ENCODE data around the gene UTS2B.

Gene UTS2B, protein sequence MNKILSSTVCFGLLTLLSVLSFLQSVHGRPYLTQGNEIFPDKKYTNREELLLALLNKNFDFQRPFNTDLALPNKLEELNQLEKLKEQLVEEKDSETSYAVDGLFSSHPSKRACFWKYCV

DNA sequence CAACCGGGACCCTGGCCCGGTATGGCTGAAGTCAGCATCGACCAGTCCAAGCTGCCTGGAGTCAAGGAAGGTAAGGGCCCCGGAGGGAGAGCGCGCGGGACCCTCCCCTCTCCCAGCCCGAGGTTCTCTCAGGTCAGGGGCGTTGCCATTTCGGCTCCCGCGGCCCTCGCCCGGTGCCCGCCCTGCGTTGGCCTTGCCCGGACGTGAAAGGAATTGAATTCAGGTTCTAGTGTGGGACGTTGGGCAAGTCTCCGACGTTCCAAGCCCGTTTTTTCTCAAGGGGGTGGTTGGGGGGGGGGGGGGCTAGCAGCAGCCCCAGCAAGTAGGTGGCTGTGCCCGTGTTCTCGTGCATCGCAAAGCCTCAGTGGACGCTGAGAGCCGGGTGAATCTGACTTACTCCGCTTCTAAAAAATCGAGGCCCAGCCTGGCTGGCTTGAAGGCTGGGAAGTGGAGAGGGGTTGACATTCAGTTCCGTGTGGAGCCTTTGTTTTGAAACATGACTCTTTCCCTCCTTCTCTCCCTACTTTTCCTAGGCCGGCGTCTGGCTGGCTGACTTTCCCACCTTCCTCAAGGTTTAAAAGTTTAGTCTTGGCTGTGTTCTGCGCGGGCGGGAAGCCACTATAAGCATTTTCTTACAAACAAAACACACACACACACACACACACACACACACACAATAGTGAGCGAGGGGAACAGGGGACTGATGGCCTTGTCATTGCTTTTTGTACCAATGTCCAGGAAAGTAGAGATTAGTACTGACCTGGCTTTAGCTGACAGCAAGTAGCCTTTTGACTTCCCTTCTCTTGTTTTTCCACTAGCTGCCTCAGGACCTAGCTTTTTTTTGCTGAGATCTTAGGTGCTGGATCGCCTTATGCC lies at the start of gene UTS2B:
Gene UTS2B, minus strand, starts transcription at position 873 of the 876 bp plus-strand sequence. CDS start 48,337 bp downstream, outside the sequence.
- DNase-seq (ENCODE audit: low read depth, low spot score): no peak

DNA sequence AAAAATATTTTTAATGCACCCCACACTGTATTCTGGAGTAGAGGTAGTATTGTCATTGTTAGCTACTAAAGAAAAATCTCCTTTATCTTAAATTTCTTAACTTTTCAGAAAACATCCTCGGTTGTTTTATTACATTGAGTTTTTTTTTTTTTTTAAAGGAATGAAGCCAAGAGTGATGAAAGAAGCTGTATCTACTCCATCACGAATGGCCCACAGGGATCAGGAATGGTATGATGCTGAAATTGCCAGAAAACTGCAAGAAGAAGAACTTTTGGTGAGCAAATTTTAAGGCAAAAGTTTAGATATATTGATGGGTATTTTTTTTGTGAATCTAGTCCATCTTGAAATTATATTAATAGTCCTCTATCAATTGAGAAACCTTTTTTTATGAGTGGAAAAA lies 49.7 kb upstream of the UTS2B start:
- no peak for DNase-seq (ENCODE audit: low read depth, low spot score)

DNA sequence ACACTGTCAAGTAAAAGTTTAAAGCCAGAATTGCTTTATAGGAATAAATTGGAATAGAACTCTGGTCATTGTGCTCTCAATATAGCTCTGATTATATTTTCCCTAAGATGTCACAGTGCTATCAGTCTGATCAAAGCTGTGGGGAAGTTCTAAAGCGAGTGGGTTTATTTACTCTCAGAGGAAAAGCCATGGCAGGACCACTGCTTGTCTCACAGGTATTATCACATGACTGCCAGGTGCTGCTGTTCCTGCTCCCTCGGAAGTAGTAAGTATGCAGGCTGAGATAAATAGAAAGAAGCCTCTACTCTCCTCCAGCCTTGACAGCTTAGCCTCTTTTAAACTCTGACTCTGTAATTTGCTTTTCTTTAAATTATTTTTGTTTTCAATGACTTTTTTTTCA lies 49.1 kb upstream of the UTS2B start:
- no peak for DNase-seq (ENCODE audit: low read depth, low spot score)

DNA sequence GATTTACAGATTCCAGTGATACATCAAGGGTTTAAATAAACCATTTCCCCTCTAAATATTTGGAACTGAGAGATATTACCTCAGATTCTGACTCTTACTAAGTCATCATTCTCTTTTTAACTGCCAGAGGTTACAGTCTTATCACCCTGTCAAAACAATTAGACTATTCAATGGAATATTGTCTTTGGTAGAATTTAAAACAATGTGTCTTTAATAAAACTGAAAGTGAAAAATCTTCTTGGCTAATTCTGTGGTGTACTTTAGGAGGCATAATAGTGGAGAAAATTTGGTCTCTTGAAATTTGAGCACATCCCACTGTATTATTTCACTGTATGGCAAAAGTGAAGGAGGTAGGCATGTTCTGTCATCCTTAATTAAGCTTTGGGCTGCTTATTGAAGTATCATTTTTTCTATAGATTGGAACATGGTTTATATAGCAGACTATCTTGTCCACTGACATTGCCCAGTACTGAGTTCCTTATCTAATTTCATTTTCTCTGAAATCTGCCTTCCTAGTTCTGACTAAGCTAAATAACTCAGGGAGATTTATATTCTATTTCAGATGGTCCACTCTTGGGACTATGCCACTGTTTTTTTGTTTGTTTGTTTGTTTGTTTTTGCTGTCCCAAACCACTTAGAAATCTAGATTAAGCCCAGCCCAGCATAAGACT lies 48.0 kb upstream of the UTS2B start:
- DNase-seq (ENCODE audit: low read depth, low spot score): no peak

DNA sequence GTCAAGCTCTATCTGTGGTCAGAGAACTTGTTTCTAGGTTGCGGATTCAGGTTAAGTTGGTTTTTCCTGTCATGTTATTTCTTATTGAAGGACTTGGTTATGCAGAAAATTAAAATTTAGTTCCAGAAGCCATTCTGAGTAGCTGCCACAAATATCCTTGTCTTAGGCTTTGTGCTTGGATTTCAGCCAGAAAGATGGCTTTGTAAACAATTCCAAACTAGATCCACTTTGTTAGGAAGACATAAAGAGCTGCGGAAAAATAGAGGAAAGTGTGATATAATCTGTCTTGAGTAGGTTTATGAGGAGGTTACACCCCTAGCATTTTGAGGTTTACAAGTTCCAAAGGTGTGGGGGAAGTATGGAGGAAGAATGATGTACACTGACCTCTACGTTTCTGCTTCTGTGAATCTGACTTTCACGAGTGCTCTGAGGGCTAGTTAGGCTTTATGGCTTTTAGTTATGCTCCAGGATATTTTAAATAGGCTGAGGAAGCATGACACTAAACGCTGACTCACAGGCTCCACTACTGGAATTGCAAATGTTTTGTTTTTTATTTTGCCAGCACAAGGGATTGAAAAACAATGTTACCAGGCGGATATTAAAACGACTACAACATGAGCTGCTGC lies 46.3 kb upstream of the UTS2B start:
- peak; percentile 57 for DNase-seq (ENCODE audit: low read depth, low spot score)

DNA sequence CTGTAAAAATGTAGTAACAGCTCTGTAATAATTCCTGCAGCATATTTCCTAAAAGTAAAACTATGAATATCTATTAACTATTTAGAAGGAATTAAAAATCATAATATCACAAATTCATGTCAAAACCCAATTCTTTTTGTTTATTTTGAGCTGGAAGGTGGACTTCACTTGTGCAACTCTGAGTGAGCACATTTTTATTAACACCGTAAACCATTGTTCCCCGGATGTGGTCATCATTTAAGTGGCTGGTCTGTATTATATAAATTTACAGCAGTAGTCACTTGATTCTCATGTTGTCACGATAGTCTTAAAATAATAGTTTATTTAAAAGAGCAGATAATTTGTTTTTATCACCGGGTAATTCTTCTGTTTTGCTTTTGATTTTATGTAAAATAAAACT lies 43.0 kb upstream of the UTS2B start:
- DNase-seq (ENCODE audit: low read depth, low spot score): no peak

DNA sequence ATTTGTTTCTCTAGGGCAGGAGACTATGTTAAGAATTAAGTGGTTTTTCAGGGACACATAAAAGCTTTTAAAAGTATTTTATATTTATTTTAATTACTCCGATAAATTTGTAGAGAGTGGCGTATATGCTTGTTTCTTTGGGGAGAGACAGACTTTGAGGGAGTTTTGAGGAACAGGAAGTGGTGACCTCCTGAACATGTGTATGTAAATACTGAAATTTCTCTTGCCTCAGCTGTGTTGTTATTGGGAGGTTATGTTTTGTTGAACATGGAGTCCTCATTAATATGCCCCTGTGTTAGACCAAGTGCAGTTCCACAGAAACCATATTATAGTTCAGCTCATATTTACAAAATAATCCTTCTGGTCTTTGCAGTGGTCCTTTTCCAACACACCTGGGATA lies 41.8 kb upstream of the UTS2B start:
- DNase-seq (ENCODE audit: low read depth, low spot score): no peak

DNA sequence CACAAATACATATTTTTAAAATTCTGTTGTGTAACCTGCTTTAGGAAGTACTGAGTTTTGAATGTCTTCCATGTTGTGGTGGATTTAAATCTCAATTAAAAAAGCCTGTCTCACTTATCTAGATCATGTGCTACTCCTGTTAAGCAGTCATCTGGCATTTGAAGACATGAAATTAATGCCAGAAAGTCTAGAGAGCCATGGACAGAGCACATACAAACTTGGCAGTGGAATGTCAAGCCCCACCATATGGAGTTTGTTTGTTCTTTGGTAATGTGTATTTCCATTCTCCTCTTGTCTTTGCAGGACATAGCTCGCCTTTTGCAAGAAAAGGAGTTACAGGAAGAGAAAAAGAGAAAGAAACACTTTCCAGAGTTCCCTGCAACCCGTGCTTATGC lies 39.3 kb upstream of the UTS2B start:
- no peak for DNase-seq (ENCODE audit: low read depth, low spot score)

DNA sequence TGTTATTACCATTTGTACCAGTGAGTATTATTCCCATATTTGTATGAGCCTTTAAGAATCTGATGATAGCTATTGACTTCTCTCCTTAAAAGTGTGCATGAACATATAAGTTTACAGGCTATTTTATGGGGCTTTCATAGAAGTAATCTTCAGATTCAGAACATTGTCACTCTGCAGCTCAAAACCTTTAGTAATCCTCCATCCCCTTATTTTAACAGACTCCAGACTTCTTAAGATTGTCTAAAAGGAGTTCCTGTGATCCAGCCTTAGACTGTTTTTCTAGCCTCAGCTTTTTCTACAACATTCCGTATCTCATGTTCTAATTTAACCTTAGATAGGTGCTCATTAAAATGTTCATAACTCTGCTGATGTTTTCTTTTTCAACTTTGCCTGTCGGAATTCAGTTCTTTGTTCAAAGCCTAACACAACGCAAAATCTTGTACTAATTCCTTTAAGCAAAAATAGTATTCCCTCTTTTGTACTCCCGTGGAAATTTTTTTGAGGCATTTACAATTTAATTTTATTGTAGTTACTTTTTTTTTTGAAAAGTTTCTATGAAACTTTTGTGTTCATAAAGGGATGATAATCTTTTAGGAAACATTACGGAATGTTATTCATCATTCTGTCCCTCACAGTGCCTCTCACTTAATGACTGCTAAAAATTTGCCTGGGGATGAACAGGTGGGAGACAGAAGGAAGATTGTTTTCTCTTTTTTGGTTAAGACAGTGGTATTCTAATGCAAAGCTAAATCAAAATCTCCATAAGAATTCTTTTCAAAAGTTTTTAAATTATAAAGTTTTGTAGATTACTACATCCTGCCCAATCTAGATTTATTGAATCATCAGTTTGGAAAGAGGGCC lies 38.7 kb upstream of the UTS2B start:
- DNase-seq (ENCODE audit: low read depth, low spot score): no peak

DNA sequence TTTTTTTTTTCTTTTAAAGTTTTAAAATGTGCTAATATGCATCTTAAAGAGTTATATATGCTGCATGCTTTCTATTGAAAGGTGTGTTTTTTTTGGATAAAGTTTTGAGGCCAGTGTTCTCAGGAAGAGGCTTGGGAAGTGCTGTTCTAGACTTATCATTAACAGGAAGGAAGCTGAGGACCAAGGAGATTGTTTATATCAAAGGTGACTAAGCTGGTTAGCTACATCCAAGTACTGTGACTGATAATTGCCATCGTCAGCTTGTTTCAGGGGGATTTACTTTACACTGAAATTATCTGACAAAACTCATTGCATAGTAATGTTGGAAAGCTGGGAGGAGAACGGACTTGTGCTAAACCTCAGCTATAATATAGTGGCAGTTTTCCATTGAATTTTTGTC lies 36.3 kb upstream of the UTS2B start:
- no peak for DNase-seq (ENCODE audit: low read depth, low spot score)

DNA sequence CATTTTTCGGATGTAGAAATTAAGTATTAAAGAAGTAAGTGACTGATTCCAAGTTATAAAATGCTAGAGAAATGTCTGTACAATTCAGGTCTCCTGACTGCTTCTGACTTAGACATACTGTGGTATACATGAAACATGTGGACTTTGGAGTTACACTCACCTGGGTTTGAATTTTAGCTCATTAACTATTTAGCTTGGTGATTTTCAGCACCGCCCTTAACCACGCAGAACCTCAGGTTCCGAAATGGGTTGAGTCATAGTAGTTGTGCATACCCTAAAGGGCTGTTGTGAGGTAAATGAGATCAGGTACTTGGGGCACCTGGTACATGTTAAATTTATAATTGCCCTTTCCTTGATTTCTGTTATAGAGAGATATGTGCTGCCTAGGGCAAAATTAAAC lies 32.9 kb upstream of the UTS2B start:
- DNase-seq (ENCODE audit: low read depth, low spot score): no peak

DNA sequence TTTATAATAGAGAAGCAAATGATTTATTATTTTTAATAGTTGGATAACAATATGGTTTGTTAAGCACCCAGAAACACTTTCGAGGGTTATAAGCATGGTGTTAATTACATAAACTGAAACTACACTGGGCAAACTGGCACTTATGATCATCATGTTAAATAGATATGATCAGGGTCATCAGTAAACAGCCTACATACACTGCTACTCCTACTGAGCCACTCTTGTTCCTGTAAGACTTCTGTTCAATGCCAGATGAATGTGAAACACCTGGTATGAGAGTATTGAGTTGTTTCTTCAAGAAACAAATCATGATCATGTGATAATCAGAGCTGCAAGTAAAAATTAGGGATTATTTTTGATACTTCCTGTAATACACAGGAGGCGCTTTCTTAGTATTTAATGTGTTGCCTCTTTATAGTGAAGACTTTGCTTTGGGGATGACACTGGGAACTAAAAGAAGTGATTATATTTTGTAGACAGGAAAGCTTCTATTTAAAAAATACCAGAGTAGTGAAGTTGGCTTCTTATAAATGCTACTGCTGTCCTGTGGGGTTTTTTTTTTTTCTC lies 32.3 kb upstream of the UTS2B start:
- no peak for DNase-seq (ENCODE audit: low read depth, low spot score)

DNA sequence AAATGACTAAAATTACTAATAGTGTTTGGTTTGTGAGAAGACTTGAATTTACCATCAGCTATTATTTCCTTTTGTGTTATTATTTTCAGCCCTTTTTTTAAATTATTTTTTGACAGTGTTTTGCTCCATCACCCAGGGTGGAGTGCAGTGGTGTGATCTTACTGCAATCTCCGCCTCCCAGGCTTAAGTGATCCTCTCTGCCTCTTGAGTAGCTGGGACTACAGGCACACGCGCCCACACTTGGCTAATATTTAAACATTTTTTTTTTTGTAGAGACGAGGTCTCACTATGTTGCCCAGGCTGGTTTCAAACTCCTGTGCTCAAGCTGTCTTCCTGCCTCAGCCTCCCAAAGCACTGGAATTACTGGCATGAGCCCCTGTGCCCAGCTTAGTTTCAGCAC lies 31.7 kb upstream of the UTS2B start:
- DNase-seq (ENCODE audit: low read depth, low spot score): no peak

DNA sequence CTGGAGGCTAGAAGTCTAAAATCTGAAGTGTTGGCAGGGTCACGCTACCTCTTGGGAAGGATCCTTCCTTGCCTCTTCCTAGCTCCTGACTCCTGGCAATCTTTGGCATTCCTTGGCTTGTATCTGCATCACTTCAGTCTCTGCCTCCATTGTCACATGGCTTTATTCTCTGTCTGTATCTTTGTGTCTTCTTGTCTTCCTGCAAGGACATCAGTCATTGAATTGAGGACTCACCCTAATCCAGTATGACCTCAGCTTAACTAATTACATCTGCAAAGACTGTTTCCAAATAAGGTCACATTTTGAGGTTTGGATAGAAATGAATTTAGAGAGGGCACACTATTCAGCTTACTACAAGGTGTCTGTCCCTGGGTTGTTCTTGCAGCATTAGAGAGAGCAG lies 31.1 kb upstream of the UTS2B start:
- no peak for DNase-seq (ENCODE audit: low read depth, low spot score)

DNA sequence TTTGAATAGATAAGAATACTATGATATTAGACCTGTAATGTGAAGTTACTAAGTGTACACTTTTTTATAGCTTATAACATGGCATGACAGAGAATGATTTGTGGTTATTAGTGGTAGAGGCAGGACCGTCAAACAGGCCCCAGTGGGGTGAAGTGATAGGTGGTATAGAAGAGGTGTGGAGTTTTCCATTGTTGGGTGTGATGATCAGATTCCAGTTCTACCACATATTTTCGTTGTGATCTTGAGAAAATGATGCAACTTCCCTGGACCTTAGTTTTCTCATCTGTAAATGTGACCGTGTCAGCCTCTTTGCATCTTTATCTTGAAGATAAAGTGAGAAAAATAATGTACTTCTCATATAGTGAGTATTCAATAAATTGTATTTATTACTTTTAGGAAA lies 30.3 kb upstream of the UTS2B start:
- no peak for DNase-seq (ENCODE audit: low read depth, low spot score)

DNA sequence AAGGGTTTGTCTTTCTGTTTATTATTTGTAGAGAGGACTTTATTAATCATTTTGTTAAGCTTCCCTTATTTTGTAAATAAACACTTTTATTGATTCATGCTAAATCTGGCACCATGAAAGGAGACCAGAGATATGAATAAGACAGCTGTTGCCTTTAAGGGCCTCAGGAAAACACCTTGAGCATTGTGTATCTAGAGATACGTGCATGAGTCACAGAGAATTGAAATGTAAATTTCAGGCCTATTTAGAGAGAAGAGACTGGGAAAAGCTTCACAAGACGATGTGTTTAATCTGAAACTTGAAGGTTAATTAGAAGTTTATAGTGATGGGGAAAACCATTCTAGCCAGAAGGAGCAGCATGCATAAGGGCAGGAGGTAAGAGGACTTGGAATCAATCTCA lies 28.6 kb upstream of the UTS2B start:
- DNase-seq (ENCODE audit: low read depth, low spot score): no peak

DNA sequence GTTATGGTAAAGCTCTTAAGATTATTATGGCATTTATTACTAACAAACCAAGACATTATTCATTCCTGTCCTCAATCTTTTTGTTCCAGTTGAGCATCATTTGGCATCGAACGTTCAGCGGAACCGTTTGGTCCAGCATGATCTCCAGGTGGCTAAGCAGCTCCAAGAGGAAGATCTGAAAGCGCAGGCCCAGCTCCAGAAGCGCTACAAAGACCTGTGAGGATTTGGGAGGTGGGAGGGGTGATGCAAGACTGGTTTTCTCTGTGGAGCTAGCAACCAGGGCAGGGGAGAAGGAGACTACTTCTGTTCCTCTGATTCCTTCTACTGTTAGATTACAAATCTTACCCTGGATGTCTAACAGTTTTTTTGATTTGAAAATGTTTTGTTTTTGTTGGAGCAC lies 27.6 kb upstream of the UTS2B start:
- DNase-seq (ENCODE audit: low read depth, low spot score): no peak

DNA sequence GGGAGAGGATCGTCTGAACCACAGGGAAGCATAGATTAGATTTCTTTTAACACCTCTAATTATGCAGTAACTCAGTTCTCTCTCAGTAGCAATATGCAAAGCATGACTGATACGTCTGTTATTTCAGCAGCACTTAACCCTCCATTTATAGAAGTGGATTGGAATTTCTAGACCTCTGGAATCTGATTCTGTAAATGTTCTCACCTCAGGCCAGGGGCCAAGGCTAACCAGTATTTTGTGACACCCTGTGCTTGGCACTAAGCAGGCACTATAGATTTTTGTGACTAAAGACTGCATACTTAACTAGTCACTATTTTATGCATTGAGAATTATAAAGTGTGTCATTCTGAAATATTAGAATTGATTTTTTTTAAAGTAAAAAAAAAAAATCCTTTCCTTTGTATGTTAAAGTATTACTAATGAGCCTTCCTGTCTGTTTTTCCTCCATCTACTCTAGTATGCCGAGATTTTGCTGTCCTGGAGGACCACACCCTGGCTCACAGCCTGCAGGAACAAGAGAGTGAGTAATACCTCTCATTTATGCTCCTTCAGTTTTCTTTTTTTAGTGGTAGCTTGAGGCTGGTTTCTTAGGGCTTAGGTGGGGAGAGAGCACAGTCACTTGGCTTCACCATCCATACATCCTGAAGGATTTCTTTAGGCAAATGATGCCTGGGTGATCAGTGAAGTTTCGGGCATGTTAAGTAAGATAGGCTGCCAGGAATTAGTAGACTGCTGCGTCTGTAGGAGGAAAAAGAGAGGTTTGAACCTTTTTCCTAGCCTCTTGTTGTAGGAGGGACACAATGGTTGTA lies 26.5 kb upstream of the UTS2B start:
- no peak for DNase-seq (ENCODE audit: low read depth, low spot score)

DNA sequence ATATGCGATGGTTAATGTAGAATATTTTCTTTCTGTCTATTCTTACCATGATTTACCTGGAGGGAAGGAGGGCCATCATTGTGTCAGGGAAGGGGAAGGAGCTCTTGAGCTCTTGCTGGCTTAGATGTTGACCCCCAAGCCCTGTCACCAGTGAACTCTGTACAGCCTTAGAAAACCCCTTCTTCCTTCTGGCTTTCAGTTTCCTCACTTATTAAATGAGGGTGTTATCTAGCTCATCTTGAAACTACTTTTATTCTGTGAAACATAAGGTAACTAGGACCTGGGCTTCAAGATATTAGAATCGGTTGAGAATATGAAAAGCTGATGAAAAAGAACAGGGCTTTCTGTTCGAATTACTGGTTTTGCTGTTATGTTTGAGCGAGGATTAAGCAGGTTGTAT lies 25.1 kb upstream of the UTS2B start:
- no peak for DNase-seq (ENCODE audit: low read depth, low spot score)

DNA sequence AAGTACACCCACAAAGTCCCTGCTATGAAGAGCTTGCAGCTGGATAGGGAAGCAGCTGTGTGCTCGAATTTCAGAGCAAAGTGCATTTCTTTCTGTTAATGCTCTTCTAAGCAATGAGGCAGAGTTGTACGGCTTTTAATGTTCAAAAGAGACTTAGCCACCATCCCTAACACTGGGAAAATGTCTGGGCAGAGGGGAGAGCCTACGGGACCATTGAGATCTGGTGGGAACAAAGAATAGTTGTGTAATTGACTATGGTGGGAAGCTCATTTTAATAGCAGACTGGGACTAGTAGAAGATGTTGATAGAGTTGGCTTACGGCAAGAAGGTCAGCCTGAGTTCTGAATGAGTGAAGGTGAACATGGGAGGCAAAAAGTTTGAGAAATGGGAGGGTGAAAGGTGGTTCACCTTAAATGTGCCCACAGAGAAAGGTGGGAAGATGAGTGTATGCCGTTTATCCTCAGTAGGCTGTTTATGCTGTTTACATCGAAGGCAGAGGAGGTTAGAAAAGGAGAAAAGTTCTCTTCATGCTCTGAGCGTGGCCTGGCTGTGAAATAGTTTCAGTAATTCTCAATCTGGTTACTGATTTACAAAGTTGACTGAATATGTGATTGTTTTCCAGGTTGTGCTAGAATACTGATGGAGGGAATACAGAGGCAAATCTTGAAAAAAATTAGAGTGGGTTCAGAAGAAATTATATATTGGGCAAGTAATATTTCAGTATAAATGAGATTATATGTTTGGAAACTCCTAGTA lies 22.9 kb upstream of the UTS2B start:
- DNase-seq (ENCODE audit: low read depth, low spot score): no peak

All from brain pericyte (primary cell).